H1 (cell line): ENCODE results near the gene ECE2. TPM values are rescaled to one million over a fixed set of nuclear protein-coding genes. Genes with fewer than 3 reads are reported as not detected.

Experiments
- CTCF ChIA-PET: fragments of 300-600 bp; sonication (Branson Sonifier 250); formaldehyde crosslinking; loops from one replicate; lab custom pipeline; 2021; ENCODE audit not compliant: partially characterized antibody; lab: Charles Lee
- POLR2A ChIA-PET: fragments of 300-600 bp; sonication (Branson Sonifier 250); formaldehyde crosslinking; loops from one replicate; lab custom pipeline; 2021; ENCODE audit warnings: inconsistent platforms; ENCODE audit not compliant: partially characterized antibody; lab: Charles Lee
- DNase-seq, 2 experiments: peaks; one replicate each; pipeline versions ENCODE4 v3.0.0 to v3.0.0-alpha.2; 2010 to 2022; ENCODE audit warnings: low spot score in 2 of 2, low read depth in 1 of 2, mixed read lengths in 1 of 2
- FAIRE-seq: peaks from 2 replicates; lab custom pipeline; 2011; peaks lifted over from hg19 to GRCh38; lab: Jason Lieb, UNC
- H2AFZ ChIP-seq: 2 replicates; pipeline ENCODE4 v1.8.1; 2012; ENCODE audit warnings: low read length, inconsistent platforms
- H2AK5ac ChIP-seq: 2 replicates; pipeline ENCODE4 v1.6.1; 2013; ENCODE audit warnings: low read depth, low read length
- H2BK120ac ChIP-seq: replicated peaks from 2 replicates; pipeline ENCODE3; 2013; ENCODE audit warnings: low read depth, low read length, inconsistent platforms
- H2BK12ac ChIP-seq: 2 replicates; pipeline ENCODE4 v1.6.1; 2013; ENCODE audit warnings: low read depth, low read length
- H2BK15ac ChIP-seq: 2 replicates; pipeline ENCODE4 v1.6.1; 2013; ENCODE audit warnings: low read length
- H2BK20ac ChIP-seq: 2 replicates; pipeline ENCODE4 v1.6.1; 2013; ENCODE audit warnings: low read length
- H2BK5ac ChIP-seq: 2 replicates; pipeline ENCODE4 v1.6.1; 2013; ENCODE audit warnings: low read depth, low read length
- H3K14ac ChIP-seq: 2 replicates; pipeline ENCODE4 v1.6.1; 2013; ENCODE audit warnings: inconsistent platforms; ENCODE audit not compliant: insufficient read length
- H3K18ac ChIP-seq: 2 replicates; pipeline ENCODE4 v1.6.1; 2013; ENCODE audit warnings: low read length; ENCODE audit errors: extremely low read depth
- H3K23ac ChIP-seq: 2 replicates; pipeline ENCODE4 v1.6.1; 2013; ENCODE audit warnings: inconsistent platforms; ENCODE audit not compliant: insufficient read length
- H3K23me2 ChIP-seq: 2 replicates; pipeline ENCODE4 v1.6.1; 2013; ENCODE audit warnings: low read depth, low read length
- H3K27ac ChIP-seq: 2 replicates; pipeline ENCODE4 v1.6.1; 2011; ENCODE audit warnings: low read depth, low read length, inconsistent platforms
- H3K27me3 ChIP-seq, 4 experiments: replicated peaks in 1 of 4; 1 replicate in 1 of 4; 2 replicates in 3 of 4; pipeline versions ENCODE4 v1.6.1 to v1.8.1; 2011 to 2013; ENCODE audit warnings: low read length in 3 of 4, mild to moderate bottlenecking in 3 of 4, inconsistent platforms in 2 of 4, mixed read lengths in 2 of 4, moderate library complexity in 1 of 4; ENCODE audit not compliant: control insufficient read depth in 3 of 4, insufficient read depth in 3 of 4; ENCODE audit errors: extremely low read depth in 1 of 4
- H3K36me3 ChIP-seq, 4 experiments: 2 replicates each; pipeline versions ENCODE4 v1.6.1 to v1.8.1; 2011 to 2013; ENCODE audit warnings: mild to moderate bottlenecking in 4 of 4, low read length in 3 of 4, moderate library complexity in 2 of 4, control low read depth in 1 of 4, inconsistent platforms in 1 of 4; ENCODE audit not compliant: insufficient read depth in 4 of 4, control insufficient read depth in 2 of 4
- H3K4ac ChIP-seq: replicated peaks from 2 replicates; pipeline ENCODE3; 2013; ENCODE audit warnings: low read length, low read depth, mixed read lengths, inconsistent platforms; ENCODE audit not compliant: insufficient read length
- H3K4me1 ChIP-seq, 4 experiments: replicated peaks in 1 of 4; 1 replicate in 1 of 4; 2 replicates in 3 of 4; pipeline versions ENCODE4 v1.6.1 to v1.8.1; 2011 to 2013; ENCODE audit warnings: low read length in 3 of 4, inconsistent platforms in 2 of 4, mixed read lengths in 1 of 4; ENCODE audit not compliant: insufficient read depth in 4 of 4, control insufficient read depth in 3 of 4
- H3K4me2 ChIP-seq, 2 experiments: 2 replicates each; pipeline versions ENCODE4 v1.6.1 to v1.8.1; 2011 to 2013; ENCODE audit warnings: low read depth in 2 of 2, low read length in 2 of 2, control low read depth in 1 of 2, inconsistent platforms in 1 of 2, mild to moderate bottlenecking in 1 of 2; ENCODE audit not compliant: insufficient read depth in 1 of 2
- H3K4me3 ChIP-seq, 4 experiments: fragments of 200-600, 300-600 bp in 1 of 4; sonication (generic), shearing (Covaris generic), sonication (Bioruptor Twin) in 1 of 4; 2 replicates each; pipeline versions ENCODE4 v1.5.1 to v1.8.1; 2011 to 2016; ENCODE audit warnings: low read length in 4 of 4, low read depth in 3 of 4, control low read depth in 2 of 4, inconsistent platforms in 2 of 4, mild to moderate bottlenecking in 2 of 4, mixed read lengths in 1 of 4, moderate library complexity in 1 of 4; ENCODE audit not compliant: insufficient read depth in 2 of 4; ENCODE audit errors: extremely low read depth in 1 of 4
- H3K56ac ChIP-seq: replicated peaks from 2 replicates; pipeline ENCODE3; 2013; ENCODE audit warnings: low read depth, mild to moderate bottlenecking, mixed read lengths, low read length, inconsistent platforms; ENCODE audit not compliant: insufficient read length
- H3K79me1 ChIP-seq: 2 replicates; pipeline ENCODE4 v1.6.1; 2013; ENCODE audit warnings: low read depth, low read length, control low read depth
- H3K79me2 ChIP-seq, 2 experiments: 2 replicates each; pipeline versions ENCODE4 v1.6.1 to v1.8.1; 2012 to 2013; ENCODE audit warnings: low read length in 2 of 2, mild to moderate bottlenecking in 2 of 2, inconsistent platforms in 1 of 2; ENCODE audit not compliant: insufficient read depth in 2 of 2, control insufficient read depth in 1 of 2
- H3K9ac ChIP-seq, 4 experiments: replicated peaks in 1 of 4; 1 replicate in 1 of 4; 2 replicates in 3 of 4; pipeline versions ENCODE4 v1.6.1 to v1.8.1; 2011 to 2013; ENCODE audit warnings: low read depth in 3 of 4, low read length in 3 of 4, control low read depth in 2 of 4, mild to moderate bottlenecking in 2 of 4, moderate library complexity in 2 of 4, inconsistent platforms in 1 of 4; ENCODE audit errors: extremely low read depth in 1 of 4
- H3K9me3 ChIP-seq, 2 experiments: 2 replicates each; pipeline versions ENCODE4 v1.6.1 to v1.8.1; 2012 to 2013; ENCODE audit warnings: mild to moderate bottlenecking in 2 of 2, moderate library complexity in 2 of 2, control low read depth in 1 of 2, inconsistent platforms in 1 of 2, low read depth in 1 of 2, low read length in 1 of 2, mixed read lengths in 1 of 2; ENCODE audit not compliant: insufficient read depth in 2 of 2
- H4K20me1 ChIP-seq, 2 experiments: replicated peaks in 1 of 2; 2 replicates each; pipeline versions ENCODE3 to v1.8.1; 2011 to 2013; ENCODE audit warnings: inconsistent platforms in 2 of 2, low read length in 2 of 2, mild to moderate bottlenecking in 1 of 2; ENCODE audit not compliant: insufficient read depth in 2 of 2, control insufficient read depth in 1 of 2
- H4K5ac ChIP-seq: 2 replicates; pipeline ENCODE4 v1.6.1; 2013; ENCODE audit warnings: low read length, low read depth, mixed read lengths, inconsistent platforms; ENCODE audit not compliant: insufficient read length
- H4K8ac ChIP-seq: 2 replicates; pipeline ENCODE4 v1.8.0; 2013; ENCODE audit warnings: mild to moderate bottlenecking, moderate library complexity, low read length, inconsistent platforms; ENCODE audit not compliant: insufficient read depth; ENCODE audit errors: extremely low read depth
- H4K91ac ChIP-seq: replicated peaks from 2 replicates; pipeline ENCODE3; 2013; ENCODE audit warnings: low read length, mixed read lengths, inconsistent platforms; ENCODE audit not compliant: insufficient read length
- POLR2A ChIP-seq, 2 experiments: IDR thresholded peaks; 1 replicate in 1 of 2; 2 replicates in 1 of 2; pipeline ENCODE4 v1.6.1; 2011; ENCODE audit warnings: low read depth in 2 of 2, low read length in 2 of 2, mild to moderate bottlenecking in 2 of 2; ENCODE audit errors: control extremely low read depth in 1 of 2
- SP1 ChIP-seq: IDR thresholded peaks from 2 replicates; pipeline ENCODE4 v1.6.1; 2011; ENCODE audit warnings: low read depth, low read length
- WGBS, 2 experiments: shearing (Covaris generic) in 1 of 2; methylation state at CpG; one replicate each; pipeline versions ENCODE4 v1.1.6 to v1.1.7; 2013 to 2015; ENCODE audit warnings: low lambda C conversion rate in 2 of 2, mixed read lengths in 2 of 2, inconsistent platforms in 1 of 2, low coverage in 1 of 2, missing lambda C conversion rate in 1 of 2; ENCODE audit not compliant: insufficient replicate concordance in 2 of 2, insufficient coverage in 1 of 2, insufficient read length in 1 of 2; ENCODE audit errors: extremely low coverage in 1 of 2, missing lambda C conversion rate in 1 of 2; 5-methylcytosine and 5-hydroxymethylcytosine counted together
- polyA plus RNA-seq, 7 experiments: library from polyadenylated mRNA; depleted of rRNA in 3 of 7; stranded (reverse) in 5 of 7; unstranded in 2 of 7; fragments of >200 nt in 5 of 7; fragments of 200-250 nt in 2 of 7; gene quantifications; 1 replicate in 5 of 7; 2 replicates in 1 of 7; 4 replicates in 1 of 7; pipeline versions ENCODE4 v1.2.1 to v1.2.3, GENCODE V29; 2011 to 2013; ENCODE audit warnings: missing spikeins in 2 of 7, mixed read lengths in 2 of 7
- total RNA-seq: library from RNA; stranded (reverse); fragmentation: NEBNext Ultra II Directional; extraction: Animal tissue kit (Norgen Biotek cat#: 25700); gene quantifications from 2 replicates; pipeline ENCODE4 v1.2.1, GENCODE V29; 2021

Gene ECE2
- total and polyA plus RNA-seq, 2 of the 8 experiments (the other 6 are each of a cell fraction or from before 2014, with no cell fraction given), result 0.44 to 0.86 TPM

DNA sequence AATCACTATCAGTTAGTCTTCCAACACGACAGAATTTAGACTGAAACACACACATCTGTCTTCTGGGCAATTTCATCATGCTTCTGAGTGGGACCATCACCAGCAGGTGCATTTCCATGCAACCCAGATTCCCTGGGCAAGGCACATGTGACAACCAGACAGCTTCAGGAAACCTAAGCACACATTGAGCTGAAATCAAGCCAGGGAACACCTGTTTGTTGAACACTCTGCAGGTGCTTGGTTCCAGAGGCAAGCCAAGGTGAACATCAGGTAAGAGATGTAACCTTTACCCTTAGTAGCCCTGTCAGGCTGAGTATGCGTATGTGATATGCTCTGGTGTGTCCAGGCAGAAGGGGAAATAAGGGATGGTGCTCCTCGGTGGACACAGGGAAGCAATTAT lies 19.9 kb downstream of the ECE2 start:
- no peak overlapping the region for H2BK15ac ChIP-seq
- TF ChIP-seq POLR2A (IDR thresholded peaks at IDR 0.05; ENCODE audit: control extremely low read depth in 1 of 2, low read depth in 2 of 2, low read length in 2 of 2) (no peak), SP1 (no peak)
- TF ChIP-seq, all 59 proteins: peak for 0
- H3K9me3 ChIP-seq, result no peaks in the 10 kb centered on the region
- H3K23me2 ChIP-seq, result peaks cover 10% of the 10 kb centered on the region
- no peak for DNase-seq
- CTCF ChIA-PET, result interaction anchor here (1.2 to 8.3 kb wide), 2 partner anchors 49 to 69 kb away, joined by 4 to 52 read pairs; partner anchors contain the start of gene VWA5B2
- no peak for FAIRE-seq
- H3K18ac ChIP-seq, result no peak overlapping the region
- no peak overlapping the region for H2AK5ac ChIP-seq
- peaks cover 8 to 16% of the 10 kb centered on the region in 2 experiments for H3K79me2 ChIP-seq
- no peak overlapping the region for H2BK5ac ChIP-seq
- no peak overlapping the region for H2AFZ ChIP-seq
- no peak overlapping the region for H4K91ac ChIP-seq
- H2BK12ac ChIP-seq, result no peak overlapping the region
- H3K56ac ChIP-seq, result no peak overlapping the region
- peaks cover 0 to 7% (median 2%) of the 10 kb centered on the region in 4 experiments; a peak in 4 of 7 replicates for H3K4me1 ChIP-seq
- no peak overlapping the region for H3K4me3 ChIP-seq
- H3K9ac ChIP-seq, result no peak overlapping the region
- POLR2A ChIA-PET, result interaction anchor here (1.5 kb wide), 1 partner anchor 67 kb away, joined by 3 read pairs; no protein-coding TSS in a partner anchor
- peaks cover 0 to 7% (median 5%) of the 10 kb centered on the region in 4 experiments; a peak in 5 of 8 replicates for H3K36me3 ChIP-seq
- H2BK120ac ChIP-seq, result no peak overlapping the region
- WGBS, 2 experiments, result 70% methylated on average over 3 of the region's 3 CpGs; no CpG with 5 or more reads in 1 of the 2 experiments
- H3K14ac ChIP-seq, result no peak overlapping the region
- no peak overlapping the region for H3K23ac ChIP-seq
- H3K27ac ChIP-seq, result no peak overlapping the region
- H2BK20ac ChIP-seq, result no peak overlapping the region
- no peak overlapping the region for H4K8ac ChIP-seq
- peaks cover 0 to 6% of the 10 kb centered on the region in 2 experiments for H4K20me1 ChIP-seq
- no peak overlapping the region for H3K4me2 ChIP-seq
- no peak overlapping the region for H4K5ac ChIP-seq
- no peak overlapping the region for H3K4ac ChIP-seq
- peaks cover 8% of the 10 kb centered on the region; the same call in 1 of the 2 replicates for H3K79me1 ChIP-seq
- H3K27me3 ChIP-seq, result no peaks in the 10 kb centered on the region
